SH-SY5Y (cell line): ENCODE data around the gene DCLK1.

Experiments used
- GATA2 ChIP-seq: IDR thresholded peaks from 2 replicates; pipeline ENCODE4 v1.6.1; 2011; ENCODE audit warnings: mild to moderate bottlenecking, low read depth, low read length
- GATA3 ChIP-seq: IDR thresholded peaks from 2 replicates; pipeline ENCODE4 v1.6.1; 2011; ENCODE audit warnings: low read depth, mild to moderate bottlenecking, low read length, moderate library complexity

DNA sequence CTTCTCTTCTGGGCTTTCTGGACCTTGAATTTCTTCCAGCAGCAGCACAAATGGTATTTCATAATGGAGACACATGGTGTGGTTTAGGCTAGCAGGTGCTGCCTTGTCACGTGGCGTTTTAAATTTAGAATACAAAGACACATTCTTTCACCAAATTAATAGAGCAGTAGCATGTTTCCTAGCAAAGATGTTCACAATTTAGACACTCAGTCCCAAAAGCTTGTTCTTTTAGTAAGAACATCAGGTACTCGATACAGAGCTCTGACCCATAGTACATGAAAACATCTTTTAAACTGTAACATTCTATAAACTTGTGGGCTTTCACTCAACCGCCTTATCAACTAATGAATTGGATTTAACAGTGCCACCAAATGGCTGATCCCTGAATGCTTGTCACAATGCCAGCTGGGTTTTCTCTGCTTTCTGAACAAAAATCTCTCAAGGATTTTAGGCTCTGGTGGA lies 290.1 kb downstream of the DCLK1 start:
- TF ChIP-seq GATA3 (no peak), GATA2 (no peak)
